ENCODE data around the gene BABAM1.
A peak's percentile ranks its signal among the peaks of the same experiment; 100 is the strongest.

DNA sequence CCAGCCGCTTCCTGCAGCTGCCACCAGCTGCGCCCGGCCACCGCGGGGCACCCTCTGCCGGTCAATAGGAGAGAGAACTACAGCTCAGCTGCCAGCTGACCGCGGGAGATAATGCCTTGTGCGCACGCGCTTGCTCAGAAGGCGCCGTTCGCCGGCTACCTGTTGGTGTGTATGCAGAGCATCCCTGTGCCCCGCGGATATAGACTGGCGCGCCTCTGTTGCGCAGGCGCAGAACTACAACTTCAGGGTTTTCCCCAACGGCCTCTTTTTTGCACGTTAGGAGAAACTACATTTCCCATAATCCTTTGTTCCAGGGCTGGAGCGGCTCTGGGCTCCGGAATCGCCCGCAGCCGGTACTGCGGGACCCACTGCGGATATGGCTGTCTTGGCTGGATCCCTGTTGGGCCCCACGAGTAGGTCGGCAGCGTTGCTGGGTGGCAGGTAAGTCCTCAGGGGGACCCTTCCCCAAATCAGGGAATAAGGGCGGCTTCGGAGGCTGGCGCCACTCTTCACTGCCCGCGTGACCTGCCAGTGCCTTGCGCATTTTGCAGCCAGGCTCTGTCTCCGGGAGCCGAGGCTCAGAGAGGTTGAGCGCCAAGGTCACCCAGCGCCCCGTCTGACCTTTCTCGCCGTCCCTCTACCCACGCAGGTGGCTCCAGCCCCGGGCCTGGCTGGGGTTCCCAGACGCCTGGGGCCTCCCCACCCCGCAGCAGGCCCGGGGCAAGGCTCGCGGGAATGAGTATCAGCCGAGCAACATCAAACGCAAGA is 38.5 kb downstream of the BABAM1 start, which contains the start of gene MRPL34:
- no peak for TF ChIP-seq POLR2A (IDR thresholded peaks at IDR 0.05)
- TF ChIP-seq, protein P1, sequence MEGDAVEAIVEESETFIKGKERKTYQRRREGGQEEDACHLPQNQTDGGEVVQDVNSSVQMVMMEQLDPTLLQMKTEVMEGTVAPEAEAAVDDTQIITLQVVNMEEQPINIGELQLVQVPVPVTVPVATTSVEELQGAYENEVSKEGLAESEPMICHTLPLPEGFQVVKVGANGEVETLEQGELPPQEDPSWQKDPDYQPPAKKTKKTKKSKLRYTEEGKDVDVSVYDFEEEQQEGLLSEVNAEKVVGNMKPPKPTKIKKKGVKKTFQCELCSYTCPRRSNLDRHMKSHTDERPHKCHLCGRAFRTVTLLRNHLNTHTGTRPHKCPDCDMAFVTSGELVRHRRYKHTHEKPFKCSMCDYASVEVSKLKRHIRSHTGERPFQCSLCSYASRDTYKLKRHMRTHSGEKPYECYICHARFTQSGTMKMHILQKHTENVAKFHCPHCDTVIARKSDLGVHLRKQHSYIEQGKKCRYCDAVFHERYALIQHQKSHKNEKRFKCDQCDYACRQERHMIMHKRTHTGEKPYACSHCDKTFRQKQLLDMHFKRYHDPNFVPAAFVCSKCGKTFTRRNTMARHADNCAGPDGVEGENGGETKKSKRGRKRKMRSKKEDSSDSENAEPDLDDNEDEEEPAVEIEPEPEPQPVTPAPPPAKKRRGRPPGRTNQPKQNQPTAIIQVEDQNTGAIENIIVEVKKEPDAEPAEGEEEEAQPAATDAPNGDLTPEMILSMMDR (IDR thresholded peaks at IDR 0.05) = peak; percentile 56 to 91 (median 78)
